GM21423 (cell line): ENCODE measurements around the gene GPX4.

ENCODE experiments used
- ATAC-seq: cut with Tn5 transposase; IDR thresholded peaks from one replicate; pipeline ENCODE4 v1.9.1; 2021; ENCODE audit warnings: mild to moderate bottlenecking, moderate library complexity; ENCODE audit not compliant: unreplicated experiment

The GPX4 gene

GRCh38 chr19:1068009-1069001, 35.5 kb upstream of the GPX4 start:
- no peak for ATAC-seq

GRCh38 chr19:1069009-1069779, 34.6 kb upstream of the GPX4 start:
- ATAC-seq = no peak

GRCh38 chr19:1070576-1070930, 33.2 kb upstream of the GPX4 start:
- no peak for ATAC-seq

- no peak for ATAC-seq
These were observed 32.6 kb upstream of the GPX4 start for GRCh38 chr19:1070931-1071791.

- ATAC-seq = no peak
These were observed 31.3 kb upstream of the GPX4 start for GRCh38 chr19:1072371-1073015.

- ATAC-seq = no peak
These were observed 30.5 kb upstream of the GPX4 start for GRCh38 chr19:1073063-1073955.

- ATAC-seq = no peak
These were observed 29.8 kb upstream of the GPX4 start for GRCh38 chr19:1073956-1074517.

GRCh38 chr19:1074544-1075283, 29.1 kb upstream of the GPX4 start:
- peak; percentile 43 for ATAC-seq

- ATAC-seq = no peak
These were observed 27.8 kb upstream of the GPX4 start for GRCh38 chr19:1076046-1076386.

- ATAC-seq = peak; percentile 58
These were observed 26.8 kb upstream of the GPX4 start for GRCh38 chr19:1076951-1077350.

- ATAC-seq = no peak
These were observed 24.2 kb upstream of the GPX4 start for GRCh38 chr19:1079566-1080111.

GRCh38 chr19:1080360-1081161, 23.2 kb upstream of the GPX4 start:
- ATAC-seq = no peak

GRCh38 chr19:1081301-1082164, 22.3 kb upstream of the GPX4 start:
- no peak for ATAC-seq

- no peak for ATAC-seq
These were observed 21.4 kb upstream of the GPX4 start for GRCh38 chr19:1082165-1082927.

- ATAC-seq = no peak
These were observed 20.6 kb upstream of the GPX4 start for GRCh38 chr19:1082928-1083816.
